ENCODE data around the gene GPR17.

- TF ChIP-seq CTCF (conservative IDR thresholded peaks at IDR 0.05; ENCODE audit: low read depth, low read length): no peak
- no peak for TF ChIP-seq EZH2 (IDR thresholded peaks at IDR 0.05; ENCODE audit: low read length, unreplicated experiment)
- no peak for TF ChIP-seq EZH2phosphoT487 (IDR thresholded peaks at IDR 0.05; ENCODE audit: borderline replicate concordance, low read length)
These were observed 6.1 kb downstream of the GPR17 start for GRCh38 chr2:127651971-127652550.

All from PC-3 (cell line).